Measurements from ENCODE around the gene PTGR2. TPM values are rescaled to one million over a fixed set of nuclear protein-coding genes. Genes with fewer than 3 reads are reported as not detected.
"Not testable (repeated sequence)": the region's sequence is repeated elsewhere in the genome, so short reads cannot be mapped to it uniquely, and the experiment has no call there.

The PTGR2 gene
- total RNA-seq, 1 donor from 2014 or later: 14.0 TPM

- H3K9me3 Mint-ChIP-seq: no peaks in the 10 kb centered on the region
Measured at GRCh38 chr14:73903028-73903427, 51.4 kb downstream of the PTGR2 start.

GRCh38 chr14:73909681-73910080 lies 58.0 kb downstream of the PTGR2 start:
- Mint-ChIP-seq H3K36me3 (peaks cover 57% of the 10 kb centered on the region), H3K9me3 (peaks cover 8% of the 10 kb centered on the region), H3K4me3 (no peak overlapping the region), H3K4me1 (no peaks in the 10 kb centered on the region), H3K27me3 (ENCODE audit: low read depth) (no peaks in the 10 kb centered on the region), H3K27ac (no peak overlapping the region)
- DNase-seq (ENCODE audit: low spot score in 2 of 2, unreplicated experiment in 2 of 2): no peak
- no peak for TF ChIP-seq CTCF (IDR thresholded peaks at IDR 0.05; ENCODE audit: unreplicated experiment)

More at GRCh38 chr14:73903028-73903427, 51.4 kb downstream of the PTGR2 start:
- H3K27me3 Mint-ChIP-seq (ENCODE audit: low read depth): no peaks in the 10 kb centered on the region
- peaks cover 33% of the 10 kb centered on the region for H3K36me3 Mint-ChIP-seq
- no peaks in the 10 kb centered on the region for H3K4me1 Mint-ChIP-seq
- no peak overlapping the region for H3K27ac Mint-ChIP-seq
- DNase-seq (ENCODE audit: low spot score in 2 of 2, unreplicated experiment in 2 of 2): no peak
- no peak overlapping the region for H3K4me3 Mint-ChIP-seq
- no peak for TF ChIP-seq CTCF (IDR thresholded peaks at IDR 0.05; ENCODE audit: unreplicated experiment)

- Mint-ChIP-seq H3K27ac (no peak overlapping the region), H3K27me3 (ENCODE audit: low read depth) (no peaks in the 10 kb centered on the region), H3K36me3 (peaks cover 46% of the 10 kb centered on the region), H3K4me1 (no peaks in the 10 kb centered on the region), H3K4me3 (no peak overlapping the region), H3K9me3 (peaks cover 8% of the 10 kb centered on the region)
- no peak for TF ChIP-seq CTCF (IDR thresholded peaks at IDR 0.05; ENCODE audit: unreplicated experiment)
- DNase-seq (ENCODE audit: low spot score in 2 of 2, unreplicated experiment in 2 of 2): no peak
Measured at GRCh38 chr14:73913256-73913655, 61.6 kb downstream of the PTGR2 start.

- DNase-seq (ENCODE audit: low spot score in 2 of 2, unreplicated experiment in 2 of 2): no peak
- Mint-ChIP-seq H3K9me3 (peaks cover 10% of the 10 kb centered on the region), H3K36me3 (peaks cover 34% of the 10 kb centered on the region), H3K27me3 (ENCODE audit: low read depth) (no peaks in the 10 kb centered on the region), H3K4me1 (no peaks in the 10 kb centered on the region), H3K4me3 (no peak overlapping the region), H3K27ac (no peak overlapping the region)
- TF ChIP-seq CTCF (IDR thresholded peaks at IDR 0.05; ENCODE audit: unreplicated experiment): no peak
Measured at GRCh38 chr14:73916324-73916723, 64.7 kb downstream of the PTGR2 start.

GRCh38 chr14:73919457-73919856 lies 67.8 kb downstream of the PTGR2 start:
- H3K4me3 Mint-ChIP-seq; H3K4me1 Mint-ChIP-seq; H3K27me3 Mint-ChIP-seq (ENCODE audit: low read depth); H3K9me3 Mint-ChIP-seq; DNase-seq (ENCODE audit: low spot score in 2 of 2, unreplicated experiment in 2 of 2); H3K27ac Mint-ChIP-seq: not testable (repeated sequence)
- peaks cover 25% of the 10 kb centered on the region for H3K36me3 Mint-ChIP-seq

- H3K4me1 Mint-ChIP-seq: no peaks in the 10 kb centered on the region
- H3K36me3 Mint-ChIP-seq: peaks cover 44% of the 10 kb centered on the region
- DNase-seq (ENCODE audit: low spot score in 2 of 2, unreplicated experiment in 2 of 2): no peak
- H3K27me3 Mint-ChIP-seq (ENCODE audit: low read depth): no peaks in the 10 kb centered on the region
- H3K9me3 Mint-ChIP-seq: peaks cover 3% of the 10 kb centered on the region
- no peak for TF ChIP-seq CTCF (IDR thresholded peaks at IDR 0.05; ENCODE audit: unreplicated experiment)
- H3K4me3 Mint-ChIP-seq: no peak overlapping the region
- no peak overlapping the region for H3K27ac Mint-ChIP-seq
Measured at GRCh38 chr14:73924337-73924736, 72.7 kb downstream of the PTGR2 start.

Other genes starting within 250 kb of the PTGR2 start
- gene ACOT6, start 239.3 kb upstream of the PTGR2 start, total RNA-seq: not detected in 3 replicates
- gene DNAL1, start 206.8 kb upstream of the PTGR2 start, total RNA-seq: 13.3 to 13.8 TPM (median 13.4 TPM) in 3 replicates
- 46.4 to 48.6 TPM (median 47.7 TPM) in 3 replicates for gene PNMA1, start 137.4 kb upstream of the PTGR2 start, total RNA-seq
- 49.6 to 53.7 TPM (median 51.7 TPM) in 3 replicates for gene ZNF410, start 35.0 kb downstream of the PTGR2 start, total RNA-seq
- gene FAM161B, start 98.3 kb downstream of the PTGR2 start, total RNA-seq: 4.3 to 5.3 TPM (median 4.9 TPM) in 3 replicates
- gene COQ6, start 98.5 kb downstream of the PTGR2 start, total RNA-seq: 19.3 to 23.9 TPM (median 20.9 TPM) in 3 replicates
- 16.2 to 17.8 TPM (median 16.9 TPM) in 3 replicates for gene ENTPD5, start 167.5 kb downstream of the PTGR2 start, total RNA-seq
- gene BBOF1, start 167.5 kb downstream of the PTGR2 start, total RNA-seq: 6.6 to 8.4 TPM (median 7.1 TPM) in 3 replicates
- gene ALDH6A1, start 232.6 kb downstream of the PTGR2 start, total RNA-seq: 16.8 to 17.2 TPM (median 17.2 TPM) in 3 replicates
- 11.4 to 12.4 TPM (median 12.1 TPM) in 3 replicates for gene LIN52, start 233.1 kb downstream of the PTGR2 start, total RNA-seq